ENCODE measurements around the gene UCK2.

Gene UCK2

GRCh38 chr1:165927169-165927568 is 99.8 kb downstream of the UCK2 start:
- Histone ChIP-seq H3K9ac (no peak overlapping the region), H3K9me3 (ENCODE audit: control insufficient read depth, low read length) (no peaks in the 10 kb centered on the region)

GRCh38 chr1:165928075-165928731 is 100.8 kb downstream of the UCK2 start:
- TF ChIP-seq CTCF (IDR thresholded peaks at IDR 0.05), result peak; percentile 54
- H3K36me3 ChIP-seq (ENCODE audit: control insufficient read depth, insufficient read depth, low read length), result no peaks in the 10 kb centered on the region
- no peaks in the 10 kb centered on the region for H3K79me2 ChIP-seq
- H3K4me3 ChIP-seq (ENCODE audit: low read depth, low read length), result no peak overlapping the region
- H3K4me2 ChIP-seq (ENCODE audit: low read length), result no peak overlapping the region
- no peaks in the 10 kb centered on the region for H3K27me3 ChIP-seq (ENCODE audit: control insufficient read depth, insufficient read depth, low read length)
- H2AFZ ChIP-seq, result no peak overlapping the region
- no peak overlapping the region for H3K9ac ChIP-seq
- no peak overlapping the region for H3K27ac ChIP-seq
- no peaks in the 10 kb centered on the region for H3K9me3 ChIP-seq (ENCODE audit: control insufficient read depth, low read length)
- no peaks in the 10 kb centered on the region for H3K4me1 ChIP-seq

More at GRCh38 chr1:165927169-165927568, 99.8 kb downstream of the UCK2 start:
- no peak for TF ChIP-seq CTCF (IDR thresholded peaks at IDR 0.05)
- Histone ChIP-seq H3K36me3 (ENCODE audit: control insufficient read depth, insufficient read depth, low read length) (no peaks in the 10 kb centered on the region), H3K27ac (no peak overlapping the region), H3K4me2 (ENCODE audit: low read length) (no peak overlapping the region), H3K79me2 (no peaks in the 10 kb centered on the region), H3K4me3 (ENCODE audit: low read depth, low read length) (no peak overlapping the region), H3K27me3 (ENCODE audit: control insufficient read depth, insufficient read depth, low read length) (no peaks in the 10 kb centered on the region), H3K4me1 (no peaks in the 10 kb centered on the region), H2AFZ (no peak overlapping the region)

- H3K4me3 ChIP-seq (ENCODE audit: low read depth, low read length), result no peak overlapping the region
- H3K27me3 ChIP-seq (ENCODE audit: control insufficient read depth, insufficient read depth, low read length), result no peaks in the 10 kb centered on the region
- no peak for TF ChIP-seq CTCF (IDR thresholded peaks at IDR 0.05)
- no peaks in the 10 kb centered on the region for H3K36me3 ChIP-seq (ENCODE audit: control insufficient read depth, insufficient read depth, low read length)
- no peak overlapping the region for H2AFZ ChIP-seq
- no peak overlapping the region for H3K4me2 ChIP-seq (ENCODE audit: low read length)
- no peak overlapping the region for H3K9ac ChIP-seq
- H3K9me3 ChIP-seq (ENCODE audit: control insufficient read depth, low read length), result no peaks in the 10 kb centered on the region
- H3K79me2 ChIP-seq, result no peaks in the 10 kb centered on the region
- no peaks in the 10 kb centered on the region for H3K4me1 ChIP-seq
- H3K27ac ChIP-seq, result no peak overlapping the region
These were observed 103.5 kb downstream of the UCK2 start for GRCh38 chr1:165930961-165931360.

GRCh38 chr1:165933446-165934170 is 106.2 kb downstream of the UCK2 start:
- TF ChIP-seq CTCF (IDR thresholded peaks at IDR 0.05), result no peak
- Histone ChIP-seq H3K36me3 (ENCODE audit: control insufficient read depth, insufficient read depth, low read length) (no peaks in the 10 kb centered on the region), H2AFZ (no peak overlapping the region), H3K9me3 (ENCODE audit: control insufficient read depth, low read length) (no peaks in the 10 kb centered on the region), H3K79me2 (no peaks in the 10 kb centered on the region), H3K27me3 (ENCODE audit: control insufficient read depth, insufficient read depth, low read length) (no peaks in the 10 kb centered on the region), H3K4me3 (ENCODE audit: low read depth, low read length) (no peak overlapping the region), H3K4me2 (ENCODE audit: low read length) (no peak overlapping the region), H3K4me1 (no peaks in the 10 kb centered on the region), H3K9ac (no peak overlapping the region), H3K27ac (no peak overlapping the region)

Measured in parathyroid adenoma (tissue), 2 donors.